ENCODE data around the gene TRAM2.

Gene TRAM2

DNA sequence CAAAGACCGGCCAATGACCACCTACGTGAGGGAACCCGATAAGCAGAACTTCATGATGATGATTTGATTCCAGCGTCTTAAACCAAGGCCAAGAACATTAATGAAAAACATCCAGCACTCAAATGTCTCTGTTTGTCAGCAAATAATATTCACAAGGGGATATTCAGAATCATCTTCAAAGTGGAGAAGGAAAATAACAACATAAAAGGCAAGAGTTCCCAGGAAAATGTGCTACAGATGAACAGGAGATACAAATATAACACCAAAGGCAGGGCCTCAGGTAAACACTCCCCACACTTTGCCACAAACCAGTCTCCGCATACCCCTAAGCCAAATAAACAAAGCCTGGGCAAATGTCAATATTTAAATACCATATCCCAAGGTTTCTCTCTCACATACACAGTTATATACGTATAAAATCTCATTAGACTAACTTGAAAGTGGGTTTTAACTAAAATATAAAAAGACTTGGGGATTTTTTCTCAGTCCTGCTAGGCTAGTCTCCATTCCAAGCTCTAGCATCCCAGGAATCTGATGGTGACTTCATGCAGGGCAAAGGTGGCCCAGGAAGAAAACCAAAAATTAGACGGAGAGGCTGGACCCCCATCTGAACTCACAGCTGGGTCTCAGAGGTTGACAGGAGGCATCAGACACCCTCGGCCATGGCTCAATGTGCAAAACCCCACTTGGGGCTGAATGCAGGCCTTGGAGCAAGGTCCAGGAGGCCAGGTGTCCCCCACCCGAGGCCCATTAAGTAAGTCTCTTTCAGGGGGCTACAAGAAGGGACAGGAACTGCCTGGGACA lies 32.1 kb downstream of the TRAM2 start:
- no peak for DNase-seq

DNA sequence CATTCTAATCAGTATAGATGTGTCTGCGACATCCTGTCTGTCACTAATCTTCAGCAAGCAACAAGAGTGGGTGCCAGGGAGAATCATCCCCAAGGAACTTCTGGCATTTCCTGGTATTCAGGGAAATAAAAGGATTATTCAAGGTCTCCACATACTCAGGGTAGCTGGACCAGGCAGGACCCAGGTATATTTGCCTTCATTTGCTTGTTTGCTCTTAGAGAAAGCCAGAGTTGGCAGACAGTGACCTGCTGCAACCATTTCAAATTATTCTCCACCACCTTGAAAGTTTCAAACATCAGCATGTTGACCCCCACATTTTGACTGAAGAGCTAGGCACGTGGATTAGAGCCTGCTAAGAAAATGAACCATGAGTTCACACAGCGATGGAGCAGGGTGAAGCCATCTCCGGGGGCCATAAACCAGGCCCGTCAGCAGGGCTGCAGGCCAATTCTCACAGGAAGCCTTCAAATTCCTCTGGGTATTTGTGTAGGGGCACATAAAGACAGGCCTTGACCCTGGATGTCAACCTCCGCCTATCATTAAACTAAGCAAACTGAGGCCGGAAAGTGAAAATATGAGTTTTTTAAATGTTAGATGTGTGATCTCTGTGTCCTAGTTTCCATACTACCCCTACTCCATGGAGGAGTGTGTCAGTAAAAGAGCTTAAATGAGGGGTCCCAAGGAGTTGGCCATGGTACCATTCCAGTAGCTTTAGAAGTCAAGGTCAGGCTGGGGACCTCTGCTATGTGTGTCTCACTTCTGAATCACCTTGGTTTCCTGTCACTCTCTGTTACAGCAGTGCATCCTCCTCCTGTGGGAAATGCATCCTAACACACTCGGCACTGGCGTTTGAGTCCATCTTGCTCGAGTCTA lies 32.9 kb downstream of the TRAM2 start:
- DNase-seq = no peak

DNA sequence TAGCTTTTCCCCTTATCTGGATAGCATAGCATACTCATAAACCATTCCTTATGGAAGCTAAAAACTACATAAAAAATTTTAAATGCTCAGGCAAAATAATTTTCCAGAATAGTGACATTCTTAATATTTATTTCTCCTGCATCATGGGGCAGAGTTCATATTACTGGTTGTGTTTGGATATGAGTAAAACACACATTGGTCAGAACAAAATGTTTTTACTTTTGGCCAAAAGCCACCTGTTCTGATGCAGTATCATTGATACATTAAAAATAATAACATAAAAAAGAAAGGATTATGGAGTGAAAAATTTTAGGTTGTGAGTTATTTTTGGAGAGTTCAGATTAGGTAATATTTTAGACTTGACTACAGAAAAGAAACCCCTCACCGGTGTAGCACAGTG lies 33.6 kb downstream of the TRAM2 start:
- no peak for DNase-seq

DNA sequence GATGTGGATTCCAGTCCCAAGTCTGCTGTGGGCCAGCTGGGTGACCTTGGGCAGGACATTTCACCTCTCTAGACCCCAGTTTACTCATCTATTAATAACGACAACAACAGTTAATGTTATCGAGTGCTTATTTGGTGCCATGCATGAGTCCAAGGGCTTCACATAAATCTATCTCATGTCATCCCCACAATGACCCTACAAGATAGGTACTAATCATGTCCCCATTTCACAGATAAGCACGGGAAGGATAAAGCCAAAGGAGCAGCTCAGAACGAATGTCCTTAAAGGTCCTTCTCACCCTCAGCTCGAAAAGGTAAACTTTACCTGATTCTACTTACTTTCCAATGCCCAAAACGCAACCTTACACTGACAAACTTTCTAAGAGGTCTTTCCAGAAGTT lies 35.7 kb downstream of the TRAM2 start:
- DNase-seq = no peak

DNA sequence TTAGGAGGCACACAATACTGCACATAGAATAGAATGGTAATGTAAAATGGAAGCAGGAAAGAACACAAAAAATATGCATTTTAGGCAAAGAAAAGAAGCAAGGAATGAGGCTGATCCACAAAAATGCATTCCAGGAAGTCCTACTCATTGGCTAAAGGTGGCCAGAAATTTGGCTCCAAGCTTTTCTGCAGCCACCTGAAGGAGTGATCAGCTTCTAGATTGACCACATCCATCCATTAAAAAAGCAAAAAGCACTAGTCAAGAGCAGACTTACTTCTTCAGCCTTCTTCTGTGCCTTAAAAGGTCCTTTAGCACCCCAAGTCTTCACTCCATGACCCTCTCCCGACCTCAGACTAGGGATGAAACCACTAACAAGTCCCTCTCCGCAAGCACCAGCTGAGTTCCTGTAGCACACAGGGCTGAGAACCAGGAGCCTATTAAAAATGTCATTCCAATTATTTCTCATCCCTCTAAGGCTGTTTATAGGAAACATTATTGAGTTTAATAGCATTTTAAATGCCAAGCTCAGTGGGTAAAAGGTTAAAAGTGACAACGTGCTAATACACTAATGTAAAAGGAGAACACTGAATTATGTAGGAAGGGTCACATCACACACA lies 36.5 kb downstream of the TRAM2 start:
- DNase-seq = no peak

DNA sequence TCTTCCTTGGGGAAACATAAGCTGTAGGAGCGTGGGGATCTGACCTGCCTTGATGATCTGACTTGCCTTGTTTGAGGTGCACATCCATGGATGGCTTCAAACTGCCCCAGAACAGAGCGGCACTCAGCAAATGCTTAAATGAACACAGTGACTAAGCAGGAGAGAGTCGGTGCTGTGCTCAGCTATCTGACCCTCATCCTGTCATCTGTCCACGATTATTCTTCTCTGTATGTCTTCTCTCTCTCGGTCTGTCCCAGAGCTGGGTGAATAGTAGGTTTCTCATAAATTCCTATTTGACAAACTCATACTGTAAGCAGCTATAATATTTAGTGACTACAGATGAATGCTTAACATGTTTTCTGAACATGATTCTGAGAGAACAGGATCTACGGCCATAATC lies 37.3 kb downstream of the TRAM2 start:
- DNase-seq = no peak

DNA sequence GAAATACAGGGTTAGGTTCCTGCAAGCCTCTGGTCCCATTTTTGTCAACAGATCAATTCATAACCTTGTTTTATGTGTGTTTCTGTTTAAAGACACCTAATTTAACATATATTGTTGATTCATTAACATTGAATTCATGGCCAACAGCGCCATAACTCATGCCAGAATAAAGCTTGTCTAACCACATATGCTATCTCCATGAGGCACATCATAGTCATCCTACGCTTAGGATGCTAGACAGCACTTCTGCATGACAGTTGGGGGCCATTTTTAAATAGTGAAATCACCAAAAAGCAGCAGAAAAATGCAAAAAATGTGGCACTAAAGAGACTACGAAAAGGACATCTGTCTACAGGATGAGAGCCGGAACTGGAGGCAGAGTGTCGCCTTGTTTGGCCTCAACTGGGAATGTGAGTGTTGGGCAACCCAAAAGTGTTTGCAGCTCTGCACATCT lies 37.9 kb downstream of the TRAM2 start:
- no peak for DNase-seq

DNA sequence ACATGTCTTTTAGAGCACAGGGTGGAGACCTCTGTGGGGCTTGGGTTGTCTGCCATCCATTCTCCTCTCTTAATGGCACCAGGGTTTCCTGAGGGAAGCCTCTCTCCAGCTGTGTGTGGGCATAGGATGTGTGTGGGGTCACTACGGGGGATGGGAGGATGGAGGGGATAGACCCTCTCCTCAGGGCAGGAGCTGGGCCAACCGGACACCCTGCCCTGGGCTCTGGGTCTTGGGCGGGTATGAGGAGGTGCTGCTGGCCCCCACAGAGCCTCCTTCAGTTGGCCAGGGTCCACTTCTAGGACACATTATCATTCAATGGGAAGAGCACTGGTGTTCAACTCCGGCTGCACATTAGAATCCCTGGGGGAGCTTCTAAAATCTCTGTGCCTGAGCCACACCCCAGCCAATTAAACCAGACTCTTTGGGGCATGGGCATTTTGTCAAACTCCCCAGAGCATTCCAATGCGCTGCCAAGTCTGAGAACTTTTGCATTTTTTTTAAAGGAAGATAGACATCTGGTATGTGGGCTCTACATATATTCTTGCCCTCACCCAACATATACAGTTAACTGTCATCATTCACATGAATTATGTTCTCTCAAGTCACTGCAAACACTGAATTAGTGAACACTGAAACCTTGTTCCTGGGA lies 38.5 kb downstream of the TRAM2 start:
- DNase-seq = no peak

DNA sequence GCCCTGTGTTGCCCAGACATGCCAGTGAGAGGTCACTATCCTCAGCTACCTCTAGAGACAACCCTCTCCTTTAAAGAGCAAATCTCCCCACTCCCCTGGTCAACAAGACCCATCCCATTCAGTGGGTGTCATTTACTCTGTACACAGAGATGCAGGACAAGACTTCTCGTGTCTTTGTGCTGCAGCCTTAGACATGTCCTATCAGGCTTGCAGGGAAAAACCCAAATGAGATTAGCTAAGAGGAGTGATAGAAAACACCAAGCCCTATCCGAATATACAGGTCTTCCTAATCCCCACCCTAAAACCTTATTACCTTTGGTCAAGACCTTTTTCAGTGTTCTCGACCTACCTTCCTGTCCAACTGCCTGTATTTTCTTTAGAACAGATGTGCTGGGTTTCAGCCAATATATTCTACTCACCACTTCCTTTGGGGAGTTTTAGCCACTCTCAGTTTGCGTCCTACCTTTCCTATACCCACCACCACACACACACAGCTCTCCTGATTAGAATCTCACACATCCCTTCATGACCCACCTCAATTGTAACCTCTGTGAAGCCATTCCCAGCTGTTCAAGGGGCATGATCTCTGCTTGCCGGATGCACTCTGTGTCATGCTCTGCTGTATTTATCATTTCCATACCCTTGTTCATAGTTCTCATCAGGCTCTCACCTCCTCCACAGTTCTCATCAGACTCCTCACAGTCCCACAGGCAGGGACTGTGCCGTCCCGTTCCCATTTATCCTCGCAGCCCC lies 39.7 kb downstream of the TRAM2 start:
- DNase-seq = no peak

DNA sequence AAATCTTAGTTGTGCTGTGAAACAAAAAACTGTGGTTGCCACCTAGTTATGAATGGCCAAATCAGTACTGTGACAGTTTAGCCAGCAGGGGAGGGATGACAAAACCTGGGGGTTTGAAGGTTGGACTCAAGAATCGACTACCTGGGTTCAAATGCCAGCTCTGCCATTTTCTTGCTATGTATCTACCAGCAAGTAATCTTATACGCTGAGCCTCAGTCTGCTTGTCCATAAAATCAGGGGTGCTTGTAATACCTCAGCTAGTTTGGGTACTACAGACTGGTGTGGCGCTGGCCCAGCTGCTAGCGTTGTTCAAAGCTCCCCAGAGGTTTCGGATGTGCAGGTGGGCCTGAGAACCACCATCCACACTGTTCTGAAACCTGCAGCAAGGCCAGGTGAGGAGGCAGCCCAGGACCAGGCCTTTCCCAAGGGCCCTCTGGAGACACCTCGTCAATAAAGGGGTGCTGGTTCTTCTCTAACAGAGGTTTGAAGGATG lies 40.4 kb downstream of the TRAM2 start:
- DNase-seq = no peak

DNA sequence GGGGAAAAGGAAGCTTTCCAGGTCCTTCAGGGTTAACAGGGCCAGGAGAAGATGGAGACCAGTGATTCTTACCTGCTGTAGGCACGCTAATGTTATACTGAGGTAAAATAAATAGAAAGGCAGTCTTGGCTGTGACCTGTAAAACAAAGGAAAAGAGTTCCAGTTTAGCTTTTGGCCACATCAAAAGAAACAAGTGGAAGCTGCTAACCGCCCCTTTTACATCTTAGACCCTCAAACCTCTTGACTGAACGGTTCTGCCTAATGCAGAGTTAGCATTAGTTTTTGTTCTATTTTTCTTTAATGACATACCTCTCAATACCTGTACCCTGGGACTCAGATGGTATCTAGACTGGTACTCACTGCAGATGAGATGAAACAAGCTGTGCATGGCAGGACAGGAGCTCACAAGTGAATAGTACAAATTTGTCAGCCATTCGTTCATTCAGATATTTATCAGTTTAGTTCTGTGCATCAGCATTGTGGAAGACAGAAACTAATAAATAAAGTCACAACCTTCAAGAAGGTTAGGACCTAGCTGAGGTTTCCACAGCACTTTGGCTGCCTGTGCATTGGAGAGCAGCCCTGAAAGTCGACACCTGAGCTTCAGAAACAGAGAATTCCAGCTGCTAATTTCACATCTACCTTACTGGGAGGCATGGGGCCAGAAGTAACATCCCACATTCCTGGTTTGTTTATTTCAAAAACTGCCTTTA lies 41.0 kb downstream of the TRAM2 start:
- no peak for DNase-seq

DNA sequence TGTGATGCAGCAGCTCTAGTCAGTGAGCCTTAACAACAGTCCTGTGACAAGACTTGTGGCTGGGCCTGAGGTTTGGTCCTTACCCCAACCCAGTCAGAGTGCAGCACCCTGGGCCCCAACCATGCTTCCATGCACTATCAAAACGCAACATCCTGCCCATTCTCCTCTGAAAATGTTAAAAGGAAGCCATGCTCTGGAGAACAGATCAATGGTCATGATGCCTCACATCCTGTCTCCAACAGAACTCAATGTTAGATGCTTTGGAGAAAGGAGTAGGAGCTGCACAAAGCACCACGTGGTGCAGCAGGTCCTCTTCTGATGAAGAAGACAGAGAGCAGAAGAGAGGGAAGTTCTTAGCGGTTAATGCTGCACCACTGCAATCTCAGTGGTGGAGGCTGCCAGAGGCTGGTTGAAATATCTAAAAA lies 41.9 kb downstream of the TRAM2 start:
- DNase-seq = no peak

DNA sequence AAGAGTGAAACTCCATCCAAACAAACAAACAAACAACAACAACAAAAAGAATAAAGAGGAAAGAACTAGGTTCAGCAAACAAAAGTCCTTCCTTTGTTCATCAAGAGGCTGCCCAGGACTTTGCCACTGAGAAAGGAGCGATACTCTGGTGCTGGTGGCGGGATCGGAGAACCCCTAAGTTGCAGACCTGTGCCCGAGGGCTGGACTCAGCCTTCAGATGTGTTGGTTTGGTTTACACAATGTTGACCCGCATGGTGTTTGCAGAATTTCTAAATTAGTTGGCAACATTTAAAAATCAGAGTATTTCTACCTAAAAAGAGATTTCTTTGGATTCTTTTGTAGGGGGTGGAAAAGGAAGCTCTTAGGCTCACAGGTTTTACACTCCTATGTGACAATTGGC lies 42.5 kb downstream of the TRAM2 start:
- DNase-seq = no peak

DNA sequence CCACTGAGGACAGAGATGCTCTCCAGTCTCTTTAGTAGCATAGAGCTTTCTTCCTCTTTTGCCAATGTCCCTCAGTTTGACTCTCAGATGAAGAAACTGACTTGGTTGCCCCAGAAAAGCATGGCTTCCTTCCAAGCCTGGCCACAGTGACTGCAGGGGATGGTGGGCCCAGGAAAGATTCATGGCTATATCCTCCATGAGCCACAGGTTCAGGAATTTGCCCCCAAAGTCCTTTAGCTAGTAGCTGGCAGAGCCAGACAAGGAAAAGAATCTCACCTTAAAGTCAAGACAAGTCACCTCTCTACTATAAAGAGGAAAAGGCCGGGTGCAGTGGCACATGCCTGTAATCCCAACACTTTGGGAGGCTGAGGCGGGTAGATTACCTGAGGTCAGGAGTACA lies 43.4 kb downstream of the TRAM2 start:
- DNase-seq = no peak

DNA sequence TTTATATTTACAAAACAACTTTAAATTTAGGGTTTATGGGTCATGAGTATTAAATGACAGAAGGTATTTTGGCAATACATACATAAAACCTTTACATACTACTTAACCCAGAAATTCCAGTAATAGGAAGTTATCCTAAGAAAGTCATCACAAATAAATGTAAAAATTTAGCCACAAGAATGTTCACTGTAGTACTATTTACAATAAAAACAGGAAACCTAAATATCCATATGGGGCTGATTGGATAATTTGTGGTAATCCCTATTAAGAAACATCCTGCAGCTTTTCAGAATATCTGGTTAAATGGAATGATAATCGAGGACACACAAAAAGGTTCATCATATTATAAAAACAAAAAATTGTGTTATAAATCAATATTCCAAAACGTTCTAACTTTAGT lies 44.4 kb downstream of the TRAM2 start:
- DNase-seq = no peak

DNA sequence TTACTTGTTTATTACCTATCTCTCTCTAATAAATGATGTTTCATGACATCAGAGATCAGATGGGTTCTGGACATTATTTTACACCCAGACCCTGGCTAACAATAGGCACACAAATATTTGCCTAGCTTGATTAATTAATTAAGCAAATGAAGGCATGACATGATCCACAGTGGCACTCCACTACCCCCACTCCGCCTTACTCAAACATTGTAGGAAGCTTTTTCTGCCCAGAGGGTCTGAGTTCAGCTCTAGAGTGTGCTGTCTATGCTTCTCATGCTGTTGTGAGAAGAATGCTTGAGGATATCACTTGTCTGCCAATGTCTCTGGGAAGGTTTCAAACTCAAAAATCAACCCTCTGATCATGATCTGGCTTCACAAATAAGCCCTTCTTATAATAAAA lies 45.0 kb downstream of the TRAM2 start:
- DNase-seq = no peak

DNA sequence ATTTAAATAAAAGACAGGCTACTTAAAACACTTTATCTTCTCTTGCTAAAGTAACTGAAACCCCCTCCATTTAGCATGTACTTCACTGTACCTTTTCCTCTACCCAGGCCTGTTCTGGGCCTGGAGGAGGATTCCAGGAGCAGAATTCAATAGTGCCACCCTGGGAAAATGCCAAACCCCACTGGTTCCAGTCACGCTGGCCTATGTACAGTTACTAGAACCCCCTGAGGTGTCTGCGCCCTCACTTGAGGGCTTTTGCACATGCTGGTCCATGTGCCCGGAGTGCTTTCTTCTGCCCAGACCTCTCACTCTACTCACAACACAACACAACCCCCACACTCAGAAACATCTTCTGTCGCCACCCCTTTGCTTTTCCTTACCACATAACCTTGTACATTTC lies 45.5 kb downstream of the TRAM2 start:
- DNase-seq = no peak

DNA sequence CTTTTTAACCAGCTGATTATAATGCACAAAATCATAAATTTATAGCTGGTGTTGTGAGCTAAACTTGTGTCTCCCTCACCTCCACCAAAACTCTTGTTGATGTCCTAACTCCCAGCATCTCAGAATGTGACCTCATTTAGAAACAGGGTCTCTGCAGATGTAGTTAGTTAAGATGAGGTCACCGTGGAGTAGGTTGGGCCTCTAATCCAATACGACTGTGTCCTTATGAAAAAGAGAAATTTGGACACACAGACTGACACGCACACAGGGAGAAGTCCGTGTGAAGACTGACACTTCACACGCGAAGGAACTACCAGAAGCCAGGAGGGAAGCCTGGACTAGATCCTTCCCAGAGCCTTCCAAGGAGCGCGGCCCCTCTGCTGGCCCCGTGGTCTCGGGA lies 46.5 kb downstream of the TRAM2 start:
- DNase-seq = no peak

DNA sequence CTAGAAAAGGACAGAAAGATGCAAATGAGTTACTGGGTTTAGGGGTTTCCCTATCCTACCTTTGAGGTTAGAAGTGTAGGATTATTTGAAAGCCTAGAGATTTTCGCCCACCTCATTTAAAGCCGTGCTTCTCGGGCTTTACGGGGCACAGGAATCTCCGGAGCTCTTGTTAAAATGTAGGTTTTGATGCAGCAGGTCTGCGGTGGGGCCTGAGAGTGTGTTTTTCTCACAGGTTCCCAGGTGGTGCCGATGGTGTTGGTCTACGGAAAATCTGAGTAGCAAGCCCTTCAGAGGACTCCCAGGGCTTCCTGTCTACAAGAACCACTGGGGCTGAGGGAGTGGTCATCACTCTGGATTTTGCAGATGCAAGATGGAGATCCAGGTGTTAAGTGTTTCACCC lies 47.5 kb downstream of the TRAM2 start:
- peak; percentile 9 for DNase-seq

DNA sequence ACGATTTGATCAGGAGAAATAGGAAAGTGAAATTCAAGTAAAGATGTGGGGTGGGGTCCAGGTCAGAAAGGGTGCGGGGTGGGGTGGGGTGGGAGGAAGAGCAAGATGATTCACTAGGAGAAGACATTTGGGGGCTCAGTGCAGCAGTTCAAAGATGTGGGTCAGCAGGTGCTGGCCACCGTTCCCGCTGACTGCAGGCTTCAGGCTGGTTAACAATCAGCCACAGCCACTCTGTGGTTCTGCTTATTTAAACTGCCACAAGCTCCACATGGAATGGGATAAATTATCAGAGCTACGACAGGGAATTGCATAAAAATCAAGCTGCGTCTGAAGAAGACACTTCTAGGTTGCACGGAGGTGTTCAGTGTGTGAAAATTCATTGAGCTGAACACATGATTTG lies 49.4 kb downstream of the TRAM2 start:
- DNase-seq = no peak

DNA sequence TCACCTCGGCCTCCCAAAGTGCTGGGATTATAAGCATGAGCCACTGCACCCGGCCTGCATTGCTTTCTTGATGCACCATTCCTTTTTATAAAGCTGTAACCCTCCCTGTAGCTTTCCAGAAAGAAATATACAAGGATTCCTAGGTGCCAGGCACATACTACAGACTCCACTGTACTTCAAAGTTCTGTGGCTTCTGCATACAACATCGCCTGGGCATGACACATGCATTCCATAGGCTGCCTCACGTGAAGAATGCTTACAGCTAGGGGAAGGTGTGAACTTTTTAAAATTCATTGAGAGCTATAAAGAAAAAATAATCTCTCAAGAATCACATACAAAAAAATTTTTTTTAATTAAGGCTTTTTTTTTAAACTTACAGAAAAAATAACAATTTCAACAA lies 50.2 kb downstream of the TRAM2 start:
- no peak for DNase-seq

DNA sequence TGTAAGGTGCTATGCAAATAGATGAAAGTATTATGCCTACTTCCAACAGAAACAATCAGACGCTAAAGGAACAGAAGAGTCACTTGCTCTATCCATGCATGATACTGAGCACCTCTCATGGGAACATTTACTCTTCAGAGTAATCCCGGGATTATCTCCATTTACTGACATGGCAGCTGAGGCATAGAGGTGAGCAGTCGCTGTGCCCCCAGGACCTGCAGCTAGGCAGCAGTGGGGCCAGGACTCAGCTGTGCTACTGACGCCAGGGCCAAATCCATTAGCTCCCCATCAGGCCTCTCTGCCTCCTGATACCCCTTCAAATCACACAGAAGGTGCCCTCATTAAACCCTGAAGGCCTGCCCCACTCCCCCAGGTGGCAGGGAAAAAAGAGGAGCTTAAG lies 51.9 kb downstream of the TRAM2 start:
- DNase-seq = no peak

All from activated naive CD4-positive, alpha-beta T cell treated with Interleukin-2 at 50 U/mL for 16 hours (primary cell).